HepG2 (cell line): Measurements from ENCODE around the gene TBRG1. TPM values are rescaled to one million over a fixed set of nuclear protein-coding genes. Genes with fewer than 3 reads are reported as not detected.

Experiments used
- CAMTA2 ChIP-seq: sonication (generic); formaldehyde crosslinking; IDR thresholded peaks from 2 replicates; pipeline ENCODE4 v1.4.0; 2020; ENCODE audit warnings: mild to moderate bottlenecking, missing genetic modification reagents, borderline replicate concordance
- CEBPB ChIP-seq: IDR thresholded peaks from 2 replicates; pipeline ENCODE4 v1.6.1; 2011; ENCODE audit warnings: low read depth, low read length, improper control_type of control experiment, borderline replicate concordance
- CENPT ChIP-seq: sonication (generic); formaldehyde crosslinking; IDR thresholded peaks from 2 replicates; pipeline ENCODE4 v1.8.0; 2022; ENCODE audit warnings: low read depth, mild to moderate bottlenecking, moderate library complexity, missing genetic modification reagents
- FOXK1 ChIP-seq: sonication (generic); formaldehyde crosslinking; IDR thresholded peaks from 2 replicates; pipeline ENCODE4 v1.4.0; 2020; ENCODE audit warnings: low read depth, missing genetic modification reagents, borderline replicate concordance
- HOXA3 ChIP-seq: sonication (generic); formaldehyde crosslinking; IDR thresholded peaks from 2 replicates; pipeline ENCODE4 v1.5.0; 2020; ENCODE audit warnings: missing genetic modification reagents
- ISX ChIP-seq: sonication (generic); formaldehyde crosslinking; conservative IDR thresholded peaks from 2 replicates; pipeline ENCODE4 v1.5.0; 2020; ENCODE audit warnings: missing genetic modification reagents
- KDM3A ChIP-seq: IDR thresholded peaks from 2 replicates; pipeline ENCODE4 v1.6.1; 2018; ENCODE audit warnings: low read depth, missing compliant biosample characterization
- KMT2B ChIP-seq: IDR thresholded peaks from 2 replicates; pipeline ENCODE4 v1.6.1; 2016; ENCODE audit warnings: missing genetic modification reagents, missing compliant biosample characterization
- MAZ ChIP-seq, 2 experiments: sonication (generic) in 1 of 2; formaldehyde crosslinking in 1 of 2; IDR thresholded peaks; 2 replicates each; pipeline versions ENCODE4 v1.5.0 to v1.6.1; 2012 to 2020; ENCODE audit warnings: low read depth in 2 of 2, mild to moderate bottlenecking in 2 of 2, borderline replicate concordance in 1 of 2, improper control_type of control experiment in 1 of 2, low read length in 1 of 2, missing genetic modification reagents in 1 of 2, moderate library complexity in 1 of 2
- MBNL3 ChIP-seq: fragments of 250-450 bp; sonication (Bioruptor Pico); conservative IDR thresholded peaks from 2 replicates; pipeline ENCODE4 v1.8.0; 2022; ENCODE audit warnings: mild to moderate bottlenecking, inconsistent platforms
- MLX ChIP-seq: IDR thresholded peaks from 2 replicates; pipeline ENCODE4 v1.6.1; 2016
- NFE2L2 ChIP-seq: fragments of 150-350 bp; IDR thresholded peaks from 2 replicates; pipeline ENCODE4 v1.6.1; 2014; ENCODE audit warnings: low read length
- NPAS2 ChIP-seq: sonication (generic); formaldehyde crosslinking; IDR thresholded peaks from 2 replicates; pipeline ENCODE4 v1.8.0; 2022; ENCODE audit warnings: mild to moderate bottlenecking, missing genetic modification reagents, borderline replicate concordance
- NRL ChIP-seq: sonication (generic); formaldehyde crosslinking; IDR thresholded peaks from 2 replicates; pipeline ENCODE4 v1.5.0; 2020; ENCODE audit warnings: missing genetic modification reagents, mild to moderate bottlenecking, moderate library complexity, borderline replicate concordance
- TAF1 ChIP-seq: sonication (generic); formaldehyde crosslinking; IDR thresholded peaks from 2 replicates; pipeline ENCODE4 v1.4.0; 2020; ENCODE audit warnings: missing genetic modification reagents
- ZBTB14 ChIP-seq: sonication (generic); formaldehyde crosslinking; IDR thresholded peaks from 2 replicates; pipeline ENCODE4 v1.4.0; 2020; ENCODE audit warnings: missing genetic modification reagents
- ZBTB7B ChIP-seq: sonication (generic); formaldehyde crosslinking; IDR thresholded peaks from 2 replicates; pipeline ENCODE4 v1.4.0; 2020; ENCODE audit warnings: missing genetic modification reagents
- ZFP41 ChIP-seq: sonication (generic); formaldehyde crosslinking; IDR thresholded peaks from 2 replicates; pipeline ENCODE4 v1.4.0; 2020; ENCODE audit warnings: mild to moderate bottlenecking, missing genetic modification reagents, borderline replicate concordance
- ZKSCAN1 ChIP-seq: fragments of 150-350 bp; IDR thresholded peaks from 2 replicates; pipeline ENCODE4 v1.6.1; 2014; ENCODE audit warnings: low read length
- ZNF20 ChIP-seq: sonication (generic); formaldehyde crosslinking; IDR thresholded peaks from 2 replicates; pipeline ENCODE4 v1.4.0; 2020; ENCODE audit warnings: mild to moderate bottlenecking, moderate library complexity, missing genetic modification reagents
- ZNF24 ChIP-seq: fragments of 450-650 bp; IDR thresholded peaks from 2 replicates; pipeline ENCODE4 v1.6.1; 2017; ENCODE audit warnings: antibody characterized with exemption, mild to moderate bottlenecking
- ZNF260 ChIP-seq: sonication (generic); formaldehyde crosslinking; IDR thresholded peaks from 2 replicates; pipeline ENCODE4 v1.4.0; 2020; ENCODE audit warnings: missing genetic modification reagents, low read depth, mild to moderate bottlenecking, borderline replicate concordance
- ZNF569 ChIP-seq: sonication (generic); formaldehyde crosslinking; IDR thresholded peaks from 2 replicates; pipeline ENCODE4 v1.5.0; 2020; ENCODE audit warnings: mild to moderate bottlenecking, missing genetic modification reagents, moderate library complexity, borderline replicate concordance
- ZNF747 ChIP-seq: sonication (generic); formaldehyde crosslinking; IDR thresholded peaks from 2 replicates; pipeline ENCODE4 v1.8.1; 2023; ENCODE audit warnings: missing genetic modification reagents, mild to moderate bottlenecking, borderline replicate concordance
- ZNF816 ChIP-seq: sonication (generic); formaldehyde crosslinking; IDR thresholded peaks from 2 replicates; pipeline ENCODE4 v1.8.0; 2022; ENCODE audit warnings: missing genetic modification reagents, mild to moderate bottlenecking, borderline replicate concordance
- ZSCAN20 ChIP-seq: sonication (generic); formaldehyde crosslinking; IDR thresholded peaks from 2 replicates; pipeline ENCODE4 v1.4.0; 2020; ENCODE audit warnings: missing genetic modification reagents, mild to moderate bottlenecking, borderline replicate concordance
- ZSCAN30 ChIP-seq: sonication (generic); formaldehyde crosslinking; IDR thresholded peaks from 2 replicates; pipeline ENCODE4 v1.5.0; 2020; ENCODE audit warnings: mild to moderate bottlenecking, missing genetic modification reagents
- polyA plus RNA-seq, 8 experiments: library from polyadenylated mRNA; depleted of rRNA in 3 of 8; stranded (reverse) in 7 of 8; unstranded in 1 of 8; fragments of >200 nt; fragmentation: Illumina TruSeq in 4 of 8; extraction: Trizol in 4 of 8; gene quantifications; 2 replicates each; pipeline versions ENCODE4 v1.2.1 to v1.2.3, GENCODE V29; 2011 to 2016; ENCODE audit warnings: low read depth in 4 of 8, missing spikeins in 1 of 8, mixed read lengths in 1 of 8; ENCODE audit not compliant: insufficient read depth in 1 of 8
- total RNA-seq, 5 experiments: library from RNA; depleted of rRNA; stranded (reverse); fragments of >200 nt; fragmentation: Illumina TruSeq; extraction: Trizol; gene quantifications; 2 replicates each; pipeline ENCODE4 v1.2.3, GENCODE V29; 2016; ENCODE audit warnings: low read depth in 1 of 5
- TF ChIP-seq, protein P1 (sequence below): sonication (generic); formaldehyde crosslinking; IDR thresholded peaks from 2 replicates; pipeline ENCODE4 v1.4.0; 2020; ENCODE audit warnings: low read depth, mild to moderate bottlenecking, missing genetic modification reagents

TBRG1 gene
- total and polyA plus RNA-seq, 2 of the 13 experiments (the other 11 are each of a cell fraction or from before 2014, with no cell fraction given): 21.7 to 25.6 TPM

DNA sequence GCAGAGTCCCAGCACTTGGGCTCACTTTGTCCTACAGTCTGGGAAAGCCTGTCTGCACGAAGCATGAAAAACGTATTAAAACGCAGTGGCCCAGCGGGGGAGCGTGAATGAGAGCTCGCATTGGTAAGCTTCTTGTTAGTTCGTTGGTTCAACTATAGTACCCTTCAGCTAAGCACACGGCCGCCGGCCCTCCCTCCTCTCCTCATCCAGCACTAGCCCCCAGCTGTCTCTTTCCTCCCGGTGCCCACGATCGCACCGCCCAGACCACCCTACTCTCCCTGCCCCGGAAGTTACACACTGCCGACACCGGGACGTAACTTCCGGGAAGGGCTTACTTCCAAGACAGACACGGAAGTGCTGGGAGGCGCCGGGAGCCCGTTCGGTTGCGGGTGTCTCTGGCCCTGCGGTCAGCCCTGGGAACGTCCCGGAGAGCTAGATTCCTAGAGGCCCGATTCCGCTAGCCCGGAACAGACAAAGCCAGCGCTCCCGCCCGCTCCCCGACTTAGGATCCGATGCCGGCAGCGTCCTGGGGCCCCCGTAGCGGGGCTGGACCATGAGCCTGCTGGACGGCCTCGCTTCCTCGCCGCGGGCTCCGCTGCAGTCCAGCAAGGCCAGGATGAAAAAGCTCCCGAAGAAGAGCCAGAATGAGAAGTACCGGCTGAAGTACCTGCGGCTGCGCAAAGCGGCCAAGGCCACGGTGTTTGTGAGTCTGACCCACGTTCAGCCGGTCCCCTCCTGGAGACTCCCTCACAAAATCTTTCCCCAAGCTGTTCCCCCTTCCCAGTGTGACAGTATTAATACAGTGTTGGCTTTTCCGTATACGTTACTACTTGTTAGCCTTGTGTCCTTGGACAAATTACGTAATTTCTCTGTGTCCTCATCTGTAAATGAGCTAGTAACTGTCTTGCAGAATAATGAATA is at the start of gene TBRG1 (continued):
- no peak for TF ChIP-seq MLX
- TF ChIP-seq CEBPB: no peak
- TF ChIP-seq CENPT: no peak
- no peak; the same call in 1 of the 2 replicates for TF ChIP-seq ISX (CRISPR knock-in tag)
- TF ChIP-seq KDM3A: peak; percentile 77; the same call in 1 of the 2 replicates
- TF ChIP-seq ZKSCAN1: no peak
- TF ChIP-seq NRL (CRISPR knock-in tag): peak; percentile 94; the same call in 1 of the 2 replicates
- no peak for TF ChIP-seq ZNF20 (CRISPR knock-in tag)
- TF ChIP-seq NFE2L2: no peak
- TF ChIP-seq CAMTA2 (CRISPR knock-in tag): 0 out of 2 replicates have a peak, but pooled peaks have one; percentile 45
- TF ChIP-seq NPAS2: no peak
- TF ChIP-seq FOXK1 (CRISPR knock-in tag): peak; percentile 88; the same call in 1 of the 2 replicates
- no peak for TF ChIP-seq ZSCAN30 (CRISPR knock-in tag)
- peak; percentile 89 for TF ChIP-seq ZBTB7B (CRISPR knock-in tag)
- TF ChIP-seq TAF1 (CRISPR knock-in tag): peak; percentile 96
- no peak; the same call in 1 of the 2 replicates for TF ChIP-seq MAZ (IDR thresholded peaks at IDR 0.05; ENCODE audit: borderline replicate concordance, low read depth, low read length)
- TF ChIP-seq MAZ (CRISPR knock-in tag; IDR thresholded peaks at IDR 0.05; ENCODE audit: low read depth): peak; percentile 60
- peak; percentile 93 for TF ChIP-seq KMT2B (CRISPR knock-in tag)
- no peak for TF ChIP-seq ZSCAN20 (CRISPR knock-in tag)
- TF ChIP-seq MBNL3 (CRISPR knock-in tag): no peak
- no peak for TF ChIP-seq ZBTB14 (CRISPR knock-in tag)
- TF ChIP-seq, protein P1, sequence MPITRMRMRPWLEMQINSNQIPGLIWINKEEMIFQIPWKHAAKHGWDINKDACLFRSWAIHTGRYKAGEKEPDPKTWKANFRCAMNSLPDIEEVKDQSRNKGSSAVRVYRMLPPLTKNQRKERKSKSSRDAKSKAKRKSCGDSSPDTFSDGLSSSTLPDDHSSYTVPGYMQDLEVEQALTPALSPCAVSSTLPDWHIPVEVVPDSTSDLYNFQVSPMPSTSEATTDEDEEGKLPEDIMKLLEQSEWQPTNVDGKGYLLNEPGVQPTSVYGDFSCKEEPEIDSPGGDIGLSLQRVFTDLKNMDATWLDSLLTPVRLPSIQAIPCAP (CRISPR knock-in tag): 0 out of 2 replicates have a peak, but pooled peaks have one; percentile 71
- no peak for TF ChIP-seq ZNF24
- TF ChIP-seq ZNF816 (CRISPR knock-in tag): peak; percentile 67; the same call in 1 of the 2 replicates
- TF ChIP-seq ZNF260 (CRISPR knock-in tag): no peak
- no peak for TF ChIP-seq ZNF569
- no peak for TF ChIP-seq ZFP41
- peak; percentile 51; the same call in 1 of the 2 replicates for TF ChIP-seq ZNF747 (CRISPR knock-in tag)
- TF ChIP-seq HOXA3 (CRISPR knock-in tag): peak; percentile 90
